GM19239 (cell line): ENCODE measurements around the gene TTC7B.

ENCODE experiments used
- DNase-seq: peaks from one replicate; pipeline ENCODE4 v3.0.0; 2011; ENCODE audit warnings: low spot score; ENCODE audit not compliant: insufficient read length
- FAIRE-seq: peaks from 2 replicates; lab custom pipeline; 2011; peaks lifted over from hg19 to GRCh38; lab: Jason Lieb, UNC

Gene TTC7B

GRCh38 chr14:90490720-90491050, 325.5 kb downstream of the TTC7B start:
- DNase-seq (no peak), FAIRE-seq (no peak)

GRCh38 chr14:90489916-90490719, 326.1 kb downstream of the TTC7B start:
- FAIRE-seq = no peak
- no peak for DNase-seq

GRCh38 chr14:90489306-90489705, 326.9 kb downstream of the TTC7B start:
- no peak for DNase-seq
- no peak for FAIRE-seq

GRCh38 chr14:90488256-90488655, 328.0 kb downstream of the TTC7B start:
- no peak for FAIRE-seq
- no peak for DNase-seq

- DNase-seq (no peak), FAIRE-seq (no peak)
Measured at GRCh38 chr14:90487462-90487861, 328.8 kb downstream of the TTC7B start.

GRCh38 chr14:90487031-90487430, 329.2 kb downstream of the TTC7B start:
- FAIRE-seq (no peak), DNase-seq (no peak)

- DNase-seq (no peak), FAIRE-seq (no peak)
Measured at GRCh38 chr14:90484291-90484690, 331.9 kb downstream of the TTC7B start.

- DNase-seq = no peak
- no peak for FAIRE-seq
Measured at GRCh38 chr14:90483571-90483974, 332.7 kb downstream of the TTC7B start.

GRCh38 chr14:90483117-90483516, 333.1 kb downstream of the TTC7B start:
- no peak for DNase-seq
- no peak for FAIRE-seq

- FAIRE-seq (no peak), DNase-seq (no peak)
Measured at GRCh38 chr14:90475298-90475697, 340.9 kb downstream of the TTC7B start.
